H1 (cell line): ENCODE data around the gene FOLR3. TPM values are rescaled to one million over a fixed set of nuclear protein-coding genes. Genes with fewer than 3 reads are reported as not detected.
"Not testable (repeated sequence)": the region's sequence is repeated elsewhere in the genome, so short reads cannot be mapped to it uniquely, and the experiment has no call there.

Experiments used
- CTCF ChIA-PET: fragments of 300-600 bp; sonication (Branson Sonifier 250); formaldehyde crosslinking; loops from one replicate; lab custom pipeline; 2021; ENCODE audit not compliant: partially characterized antibody; lab: Charles Lee
- POLR2A ChIA-PET: fragments of 300-600 bp; sonication (Branson Sonifier 250); formaldehyde crosslinking; loops from one replicate; lab custom pipeline; 2021; ENCODE audit warnings: inconsistent platforms; ENCODE audit not compliant: partially characterized antibody; lab: Charles Lee
- DNase-seq, 2 experiments: peaks; one replicate each; pipeline versions ENCODE4 v3.0.0 to v3.0.0-alpha.2; 2010 to 2022; ENCODE audit warnings: low spot score in 2 of 2, low read depth in 1 of 2, mixed read lengths in 1 of 2
- FAIRE-seq: peaks from 2 replicates; lab custom pipeline; 2011; peaks lifted over from hg19 to GRCh38; lab: Jason Lieb, UNC
- H2AFZ ChIP-seq: 2 replicates; pipeline ENCODE4 v1.8.1; 2012; ENCODE audit warnings: low read length, inconsistent platforms
- H2AK5ac ChIP-seq: 2 replicates; pipeline ENCODE4 v1.6.1; 2013; ENCODE audit warnings: low read depth, low read length
- H2BK120ac ChIP-seq: replicated peaks from 2 replicates; pipeline ENCODE3; 2013; ENCODE audit warnings: low read depth, low read length, inconsistent platforms
- H2BK12ac ChIP-seq: 2 replicates; pipeline ENCODE4 v1.6.1; 2013; ENCODE audit warnings: low read depth, low read length
- H2BK15ac ChIP-seq: 2 replicates; pipeline ENCODE4 v1.6.1; 2013; ENCODE audit warnings: low read length
- H2BK20ac ChIP-seq: 2 replicates; pipeline ENCODE4 v1.6.1; 2013; ENCODE audit warnings: low read length
- H2BK5ac ChIP-seq: 2 replicates; pipeline ENCODE4 v1.6.1; 2013; ENCODE audit warnings: low read depth, low read length
- H3K14ac ChIP-seq: 2 replicates; pipeline ENCODE4 v1.6.1; 2013; ENCODE audit warnings: inconsistent platforms; ENCODE audit not compliant: insufficient read length
- H3K18ac ChIP-seq: 2 replicates; pipeline ENCODE4 v1.6.1; 2013; ENCODE audit warnings: low read length; ENCODE audit errors: extremely low read depth
- H3K23ac ChIP-seq: 2 replicates; pipeline ENCODE4 v1.6.1; 2013; ENCODE audit warnings: inconsistent platforms; ENCODE audit not compliant: insufficient read length
- H3K23me2 ChIP-seq: 2 replicates; pipeline ENCODE4 v1.6.1; 2013; ENCODE audit warnings: low read depth, low read length
- H3K27ac ChIP-seq: 2 replicates; pipeline ENCODE4 v1.6.1; 2011; ENCODE audit warnings: low read depth, low read length, inconsistent platforms
- H3K27me3 ChIP-seq, 4 experiments: replicated peaks in 1 of 4; 1 replicate in 1 of 4; 2 replicates in 3 of 4; pipeline versions ENCODE4 v1.6.1 to v1.8.1; 2011 to 2013; ENCODE audit warnings: low read length in 3 of 4, mild to moderate bottlenecking in 3 of 4, inconsistent platforms in 2 of 4, mixed read lengths in 2 of 4, moderate library complexity in 1 of 4; ENCODE audit not compliant: control insufficient read depth in 3 of 4, insufficient read depth in 3 of 4; ENCODE audit errors: extremely low read depth in 1 of 4
- H3K36me3 ChIP-seq, 4 experiments: 2 replicates each; pipeline versions ENCODE4 v1.6.1 to v1.8.1; 2011 to 2013; ENCODE audit warnings: mild to moderate bottlenecking in 4 of 4, low read length in 3 of 4, moderate library complexity in 2 of 4, control low read depth in 1 of 4, inconsistent platforms in 1 of 4; ENCODE audit not compliant: insufficient read depth in 4 of 4, control insufficient read depth in 2 of 4
- H3K4ac ChIP-seq: replicated peaks from 2 replicates; pipeline ENCODE3; 2013; ENCODE audit warnings: low read length, low read depth, mixed read lengths, inconsistent platforms; ENCODE audit not compliant: insufficient read length
- H3K4me1 ChIP-seq, 4 experiments: replicated peaks in 1 of 4; 1 replicate in 1 of 4; 2 replicates in 3 of 4; pipeline versions ENCODE4 v1.6.1 to v1.8.1; 2011 to 2013; ENCODE audit warnings: low read length in 3 of 4, inconsistent platforms in 2 of 4, mixed read lengths in 1 of 4; ENCODE audit not compliant: insufficient read depth in 4 of 4, control insufficient read depth in 3 of 4
- H3K4me2 ChIP-seq, 2 experiments: 2 replicates each; pipeline versions ENCODE4 v1.6.1 to v1.8.1; 2011 to 2013; ENCODE audit warnings: low read depth in 2 of 2, low read length in 2 of 2, control low read depth in 1 of 2, inconsistent platforms in 1 of 2, mild to moderate bottlenecking in 1 of 2; ENCODE audit not compliant: insufficient read depth in 1 of 2
- H3K4me3 ChIP-seq, 4 experiments: fragments of 200-600, 300-600 bp in 1 of 4; sonication (generic), shearing (Covaris generic), sonication (Bioruptor Twin) in 1 of 4; 2 replicates each; pipeline versions ENCODE4 v1.5.1 to v1.8.1; 2011 to 2016; ENCODE audit warnings: low read length in 4 of 4, low read depth in 3 of 4, control low read depth in 2 of 4, inconsistent platforms in 2 of 4, mild to moderate bottlenecking in 2 of 4, mixed read lengths in 1 of 4, moderate library complexity in 1 of 4; ENCODE audit not compliant: insufficient read depth in 2 of 4; ENCODE audit errors: extremely low read depth in 1 of 4
- H3K56ac ChIP-seq: replicated peaks from 2 replicates; pipeline ENCODE3; 2013; ENCODE audit warnings: low read depth, mild to moderate bottlenecking, mixed read lengths, low read length, inconsistent platforms; ENCODE audit not compliant: insufficient read length
- H3K79me1 ChIP-seq: 2 replicates; pipeline ENCODE4 v1.6.1; 2013; ENCODE audit warnings: low read depth, low read length, control low read depth
- H3K79me2 ChIP-seq, 2 experiments: 2 replicates each; pipeline versions ENCODE4 v1.6.1 to v1.8.1; 2012 to 2013; ENCODE audit warnings: low read length in 2 of 2, mild to moderate bottlenecking in 2 of 2, inconsistent platforms in 1 of 2; ENCODE audit not compliant: insufficient read depth in 2 of 2, control insufficient read depth in 1 of 2
- H3K9ac ChIP-seq, 4 experiments: replicated peaks in 1 of 4; 1 replicate in 1 of 4; 2 replicates in 3 of 4; pipeline versions ENCODE4 v1.6.1 to v1.8.1; 2011 to 2013; ENCODE audit warnings: low read depth in 3 of 4, low read length in 3 of 4, control low read depth in 2 of 4, mild to moderate bottlenecking in 2 of 4, moderate library complexity in 2 of 4, inconsistent platforms in 1 of 4; ENCODE audit errors: extremely low read depth in 1 of 4
- H3K9me3 ChIP-seq, 2 experiments: 2 replicates each; pipeline versions ENCODE4 v1.6.1 to v1.8.1; 2012 to 2013; ENCODE audit warnings: mild to moderate bottlenecking in 2 of 2, moderate library complexity in 2 of 2, control low read depth in 1 of 2, inconsistent platforms in 1 of 2, low read depth in 1 of 2, low read length in 1 of 2, mixed read lengths in 1 of 2; ENCODE audit not compliant: insufficient read depth in 2 of 2
- H4K20me1 ChIP-seq, 2 experiments: replicated peaks in 1 of 2; 2 replicates each; pipeline versions ENCODE3 to v1.8.1; 2011 to 2013; ENCODE audit warnings: inconsistent platforms in 2 of 2, low read length in 2 of 2, mild to moderate bottlenecking in 1 of 2; ENCODE audit not compliant: insufficient read depth in 2 of 2, control insufficient read depth in 1 of 2
- H4K5ac ChIP-seq: 2 replicates; pipeline ENCODE4 v1.6.1; 2013; ENCODE audit warnings: low read length, low read depth, mixed read lengths, inconsistent platforms; ENCODE audit not compliant: insufficient read length
- H4K8ac ChIP-seq: 2 replicates; pipeline ENCODE4 v1.8.0; 2013; ENCODE audit warnings: mild to moderate bottlenecking, moderate library complexity, low read length, inconsistent platforms; ENCODE audit not compliant: insufficient read depth; ENCODE audit errors: extremely low read depth
- H4K91ac ChIP-seq: replicated peaks from 2 replicates; pipeline ENCODE3; 2013; ENCODE audit warnings: low read length, mixed read lengths, inconsistent platforms; ENCODE audit not compliant: insufficient read length
- CTCF ChIP-seq, 3 experiments: IDR thresholded peaks; 1 replicate in 2 of 3; 2 replicates in 1 of 3; pipeline versions ENCODE4 v1.5.1 to v1.6.1; 2011; ENCODE audit warnings: low read length in 3 of 3, mild to moderate bottlenecking in 3 of 3, inconsistent platforms in 2 of 3, low read depth in 1 of 3, moderate library complexity in 1 of 3; ENCODE audit not compliant: insufficient read depth in 1 of 3; ENCODE audit errors: control extremely low read depth in 1 of 3
- RAD21 ChIP-seq, 2 experiments: IDR thresholded peaks in 1 of 2; conservative IDR thresholded peaks in 1 of 2; 2 replicates each; pipeline ENCODE4 v1.6.1; 2011; ENCODE audit warnings: low read depth in 2 of 2, low read length in 2 of 2, improper control_type of control experiment in 1 of 2, inconsistent platforms in 1 of 2, mild to moderate bottlenecking in 1 of 2, moderate library complexity in 1 of 2
- WGBS, 2 experiments: shearing (Covaris generic) in 1 of 2; methylation state at CpG; one replicate each; pipeline versions ENCODE4 v1.1.6 to v1.1.7; 2013 to 2015; ENCODE audit warnings: low lambda C conversion rate in 2 of 2, mixed read lengths in 2 of 2, inconsistent platforms in 1 of 2, low coverage in 1 of 2, missing lambda C conversion rate in 1 of 2; ENCODE audit not compliant: insufficient replicate concordance in 2 of 2, insufficient coverage in 1 of 2, insufficient read length in 1 of 2; ENCODE audit errors: extremely low coverage in 1 of 2, missing lambda C conversion rate in 1 of 2; 5-methylcytosine and 5-hydroxymethylcytosine counted together
- polyA plus RNA-seq, 7 experiments: library from polyadenylated mRNA; depleted of rRNA in 3 of 7; stranded (reverse) in 5 of 7; unstranded in 2 of 7; fragments of >200 nt in 5 of 7; fragments of 200-250 nt in 2 of 7; gene quantifications; 1 replicate in 5 of 7; 2 replicates in 1 of 7; 4 replicates in 1 of 7; pipeline versions ENCODE4 v1.2.1 to v1.2.3, GENCODE V29; 2011 to 2013; ENCODE audit warnings: missing spikeins in 2 of 7, mixed read lengths in 2 of 7
- total RNA-seq: library from RNA; stranded (reverse); fragmentation: NEBNext Ultra II Directional; extraction: Animal tissue kit (Norgen Biotek cat#: 25700); gene quantifications from 2 replicates; pipeline ENCODE4 v1.2.1, GENCODE V29; 2021

Gene FOLR3
- total and polyA plus RNA-seq, 2 of the 8 experiments (the other 6 are each of a cell fraction or from before 2014, with no cell fraction given) = not detected

- H3K23me2 ChIP-seq, H3K79me2 ChIP-seq, H3K23ac ChIP-seq, H3K56ac ChIP-seq, H4K20me1 ChIP-seq, H3K27ac ChIP-seq, H2AK5ac ChIP-seq, H2BK20ac ChIP-seq, H3K14ac ChIP-seq, H4K91ac ChIP-seq, POLR2A ChIA-PET, H3K18ac ChIP-seq, H3K4me1 ChIP-seq, H3K9me3 ChIP-seq, H3K79me1 ChIP-seq, H3K9ac ChIP-seq, FAIRE-seq, H3K4me2 ChIP-seq, H3K36me3 ChIP-seq, H2BK15ac ChIP-seq, H4K8ac ChIP-seq, H2BK120ac ChIP-seq, H2BK12ac ChIP-seq, H4K5ac ChIP-seq, H3K27me3 ChIP-seq, H3K4ac ChIP-seq, H3K4me3 ChIP-seq, H2BK5ac ChIP-seq: not testable (repeated sequence)
- H2AFZ ChIP-seq = 0 out of 2 replicates have a peak overlapping the region, but pooled peaks have one; percentile 70
- WGBS, 2 experiments = 71% methylated on average over 3 of the region's 3 CpGs; no CpG with 5 or more reads in 1 of the 2 experiments
- peak in 1 of 2 experiments; percentile 51 for DNase-seq
- CTCF ChIA-PET = interaction anchor here (0.7 to 3.8 kb wide), 20 partner anchors 9 to 173 kb away, joined by 3 to 61 read pairs (median 5); partner anchors contain the start of gene FOLR1
- TF ChIP-seq CTCF (IDR thresholded peaks at IDR 0.05; ENCODE audit: control extremely low read depth in 1 of 3, insufficient read depth in 1 of 3, low read depth in 1 of 3, low read length in 3 of 3) = peak; percentile 47 to 52 (median 50)
- peak; percentile 56 to 61 for TF ChIP-seq RAD21 (IDR thresholded peaks at IDR 0.05 in 1 of 2, conservative IDR thresholded peaks at IDR 0.05 in 1 of 2; ENCODE audit: low read depth in 2 of 2, low read length in 2 of 2)
These were observed 46.0 kb downstream of the FOLR3 start for GRCh38 chr11:72181553-72181958.
